Measurements from ENCODE around the gene CIC. TPM values are rescaled to one million over a fixed set of nuclear protein-coding genes. Genes with fewer than 3 reads are reported as not detected.
A peak's percentile ranks its signal among the peaks of the same experiment; 100 is the strongest.

The CIC gene
- total RNA-seq, 1 donor from 2014 or later, result 96.5 TPM

- DNase-seq (no peak), ATAC-seq (ENCODE audit: low read depth) (no peak)
- Mint-ChIP-seq H3K27me3 (no peaks in the 10 kb centered on the region), H3K27ac (no peak overlapping the region), H3K4me3 (no peak overlapping the region), H3K4me1 (peaks cover 34% of the 10 kb centered on the region), H3K36me3 (ENCODE audit: low read depth) (peaks cover 13% of the 10 kb centered on the region), H3K9me3 (no peaks in the 10 kb centered on the region)
- no peak for TF ChIP-seq CTCF (IDR thresholded peaks at IDR 0.05)
- ChIA-PET POLR2A (interaction anchor here (0.6 to 3.9 kb wide), 2 partner anchors 20 to 49 kb away, joined by 4 to 19 read pairs; partner anchors contain the start of gene CIC), CTCF (interaction anchor here (0.7 kb wide), 1 partner anchor 141 kb away, joined by 3 read pairs; no protein-coding TSS in a partner anchor)
- intact Hi-C loops (cut with micrococcal nuclease), result no loop called here
These were observed 19.3 kb upstream of the CIC start for GRCh38 chr19:42249769-42250168.

DNA sequence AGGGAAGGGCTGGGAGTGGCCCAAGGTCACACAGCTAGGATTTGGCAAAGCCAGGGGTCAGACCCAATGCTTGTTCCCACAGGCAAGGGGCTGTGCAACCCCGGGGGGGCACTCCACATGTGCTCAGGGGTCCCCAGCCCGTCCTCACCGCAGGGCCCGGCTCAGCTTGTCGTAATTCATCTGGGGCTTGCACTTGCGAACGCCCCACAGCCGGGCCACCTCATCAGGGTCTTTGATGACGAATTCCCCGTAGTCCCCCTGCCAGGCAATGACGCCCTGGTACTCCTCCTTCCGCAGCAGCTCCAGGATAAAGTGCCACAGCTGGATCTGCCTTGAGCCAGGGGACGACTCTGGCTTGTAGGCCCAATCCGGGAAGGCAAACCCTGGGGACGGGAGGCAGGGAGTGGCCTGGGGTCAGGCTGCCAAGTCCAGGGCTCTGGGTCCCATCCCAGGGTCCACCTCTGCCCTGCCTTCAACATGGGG lies 18.8 kb upstream of the CIC start:
- Mint-ChIP-seq H3K36me3 (ENCODE audit: low read depth) (peaks cover 13% of the 10 kb centered on the region), H3K9me3 (no peaks in the 10 kb centered on the region), H3K4me3 (no peak overlapping the region), H3K27ac (no peak overlapping the region), H3K4me1 (peaks cover 30% of the 10 kb centered on the region), H3K27me3 (no peaks in the 10 kb centered on the region)
- no peak for TF ChIP-seq CTCF (IDR thresholded peaks at IDR 0.05)
- no peak for DNase-seq
- ATAC-seq (ENCODE audit: low read depth), result no peak
- ChIA-PET CTCF (interaction anchor here (0.7 kb wide), 1 partner anchor 142 kb away, joined by 3 read pairs; no protein-coding TSS in a partner anchor), POLR2A (interaction anchor here (0.6 to 3.9 kb wide), 2 partner anchors 20 to 49 kb away, joined by 4 to 19 read pairs; partner anchors contain the start of gene CIC)
- intact Hi-C loops (cut with micrococcal nuclease), result no loop called here

- Mint-ChIP-seq H3K4me1 (peaks cover 29% of the 10 kb centered on the region), H3K9me3 (no peaks in the 10 kb centered on the region), H3K4me3 (no peak overlapping the region), H3K27ac (peak overlapping the region; percentile 12), H3K27me3 (peaks cover under 1% of the 10 kb centered on the region), H3K36me3 (ENCODE audit: low read depth) (peaks cover 13% of the 10 kb centered on the region)
- intact Hi-C loops (cut with micrococcal nuclease), result no loop called here
- TF ChIP-seq CTCF (IDR thresholded peaks at IDR 0.05), result no peak
- POLR2A ChIA-PET, result interaction anchor here (0.7 to 3.9 kb wide), 5 partner anchors 8 to 137 kb away, joined by 3 to 19 read pairs (median 6); partner anchors contain the start of genes CIC and GSK3A
- CTCF ChIA-PET, result no interaction called here
- DNase-seq (no peak), ATAC-seq (ENCODE audit: low read depth) (no peak)
These were observed 18.2 kb upstream of the CIC start for GRCh38 chr19:42250666-42251531.

DNA sequence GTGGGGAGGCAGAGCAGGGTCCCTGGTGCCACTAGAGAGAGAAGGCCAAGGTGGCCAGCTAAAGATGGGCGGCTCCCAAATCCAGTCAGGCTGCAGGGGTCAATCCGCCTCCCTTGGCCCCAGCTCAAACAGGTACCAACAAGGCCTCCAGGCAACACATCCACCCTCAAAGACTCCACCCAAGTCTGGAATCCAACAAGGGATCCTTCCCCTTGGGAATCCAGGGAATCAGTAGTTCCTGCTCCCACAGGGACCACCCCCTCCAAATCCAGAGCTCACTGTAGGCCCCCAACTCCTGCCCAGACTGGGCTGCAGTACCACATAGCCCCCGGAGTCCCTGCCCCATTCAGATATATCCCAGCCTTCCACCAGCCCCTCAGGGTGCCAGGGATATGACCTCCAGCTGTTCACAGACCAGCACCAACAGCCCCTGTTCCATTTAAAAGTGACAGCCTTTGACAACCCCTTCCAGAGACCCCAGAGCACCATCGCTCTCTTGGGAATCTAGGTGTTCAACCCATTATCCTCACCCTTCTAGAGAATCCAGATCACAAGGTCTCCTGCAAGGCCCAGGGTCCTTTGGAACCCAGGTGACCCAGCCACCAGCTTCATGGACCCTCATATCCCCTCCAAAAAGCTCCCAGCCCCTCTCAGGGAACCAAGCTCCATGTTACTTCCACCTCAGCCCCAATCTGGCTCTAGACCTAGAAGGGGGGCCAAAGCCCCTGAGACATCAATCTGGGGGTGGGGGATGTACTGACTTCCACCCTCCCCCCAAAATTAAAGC lies 17.3 kb upstream of the CIC start:
- no peak for DNase-seq
- Mint-ChIP-seq H3K36me3 (ENCODE audit: low read depth) (peaks cover 13% of the 10 kb centered on the region), H3K27ac (peak overlapping the region; percentile 12), H3K4me3 (peak overlapping the region; percentile 80), H3K4me1 (peaks cover 29% of the 10 kb centered on the region), H3K9me3 (no peaks in the 10 kb centered on the region), H3K27me3 (peaks cover 5% of the 10 kb centered on the region)
- ATAC-seq (ENCODE audit: low read depth), result no peak
- ChIA-PET POLR2A (interaction anchor here (0.5 to 3.9 kb wide), 8 partner anchors 9 to 138 kb away, joined by 3 to 19 read pairs (median 5); partner anchors contain the start of genes CIC, GSK3A, PAFAH1B3 and PRR19), CTCF (no interaction called here)
- intact Hi-C loops (cut with micrococcal nuclease), result no loop called here
- no peak for TF ChIP-seq CTCF (IDR thresholded peaks at IDR 0.05)

Measured in activated B cell treated with CpG ODN at 0.5 μM for 24 hours (primary cell).